GM12878 (cell line): Measurements from ENCODE around the gene EFHD2. TPM values are rescaled to one million over a fixed set of nuclear protein-coding genes. Genes with fewer than 3 reads are reported as not detected.
A peak's percentile ranks its signal among the peaks of the same experiment; 100 is the strongest.
"Not testable (repeated sequence)": the region's sequence is repeated elsewhere in the genome, so short reads cannot be mapped to it uniquely, and the experiment has no call there.

ENCODE experiments used
- ATAC-seq: fragments of 200-7000 bp; cut with Tn5 transposase; 3 replicates; pipeline ENCODE4 v1.9.1; 2020; ENCODE audit warnings: mild to moderate bottlenecking, moderate library complexity
- BruUV-seq: library from RNA; stranded (reverse); fragments of 400-500 nt; replicated peaks from 2 replicates; lab custom pipeline; 2021; lab: Mats Ljungman, UMichigan
- CTCF ChIA-PET: fragments of 300-600 bp; sonication (Branson Sonifier 250); formaldehyde crosslinking; extraction: SDS; loops from one replicate; lab custom pipeline; 2021; ENCODE audit warnings: inconsistent platforms; lab: Yijun Ruan, JAX
- POLR2A ChIA-PET: fragments of 350-600 bp; formaldehyde crosslinking; extraction: SDS; loops from one replicate; lab custom pipeline; 2021; ENCODE audit warnings: inconsistent platforms; lab: Charles Lee
- RAD21 ChIA-PET: fragments of 300-600 bp; sonication (Branson Sonifier 250); formaldehyde crosslinking; loops from one replicate; lab custom pipeline; 2023; ENCODE audit warnings: antibody characterized with exemption; ENCODE audit not compliant: unreplicated experiment; lab: Charles Lee
- SMC1A ChIA-PET: fragments of 300-600 bp; sonication (Branson Sonifier 250); formaldehyde crosslinking; loops from one replicate; lab custom pipeline; 2023; ENCODE audit not compliant: unreplicated experiment, uncharacterized antibody; lab: Charles Lee
- DNase-seq: peaks from one replicate; pipeline ENCODE4 v3.0.0-alpha.2; 2011; ENCODE audit warnings: low read depth, low spot score
- FAIRE-seq: peaks from 3 replicates; lab custom pipeline; 2011; peaks lifted over from hg19 to GRCh38; lab: Jason Lieb, UNC
- H2AFZ ChIP-seq: 2 replicates; pipeline ENCODE4 v1.6.0; 2011; ENCODE audit warnings: low read depth, low read length, control low read depth; ENCODE audit not compliant: control insufficient read depth
- H3K27ac ChIP-seq: 2 replicates; pipeline ENCODE4 v1.5.1; 2011; ENCODE audit warnings: control low read depth; ENCODE audit not compliant: control insufficient read depth, insufficient read depth
- H3K27me3 ChIP-seq, 2 experiments: replicated peaks in 1 of 2; 2 replicates each; pipeline versions ENCODE4 v1.6.0 to v1.6.1; 2011; ENCODE audit warnings: low read length in 1 of 2; ENCODE audit not compliant: control insufficient read depth in 2 of 2, insufficient read depth in 2 of 2
- H3K36me3 ChIP-seq, 2 experiments: 2 replicates each; pipeline ENCODE4 v1.5.1; 2011; ENCODE audit warnings: low read length in 1 of 2; ENCODE audit not compliant: control insufficient read depth in 2 of 2, insufficient read depth in 2 of 2
- H3K4me1 ChIP-seq: 2 replicates; pipeline ENCODE4 v1.6.1; 2011; ENCODE audit warnings: mild to moderate bottlenecking, low read length, moderate library complexity, mixed read lengths; ENCODE audit not compliant: control insufficient read depth, insufficient read depth
- H3K4me2 ChIP-seq: 2 replicates; pipeline ENCODE4 v1.6.0; 2011; ENCODE audit warnings: control low read depth; ENCODE audit not compliant: control insufficient read depth, insufficient read depth
- H3K4me3 ChIP-seq: fragments of 200-600 bp; sonication (generic); 2 replicates; pipeline ENCODE4 v1.5.1; 2016
- H3K79me2 ChIP-seq: 2 replicates; pipeline ENCODE4 v1.6.0; 2011; ENCODE audit warnings: low read length; ENCODE audit not compliant: control insufficient read depth, insufficient read depth
- H3K9ac ChIP-seq: 2 replicates; pipeline ENCODE4 v1.8.0; 2011; ENCODE audit warnings: low read length, control low read depth, mixed read lengths; ENCODE audit not compliant: control insufficient read depth, insufficient read depth
- H3K9me3 ChIP-seq: replicated peaks from 3 replicates; pipeline ENCODE4 v1.5.1; 2011; ENCODE audit warnings: mild to moderate bottlenecking, low read length; ENCODE audit not compliant: control insufficient read depth, insufficient read depth
- H4K20me1 ChIP-seq: 2 replicates; pipeline ENCODE4 v1.6.0; 2011; ENCODE audit not compliant: control insufficient read depth, insufficient read depth
- NFYB ChIP-seq: IDR thresholded peaks from 2 replicates; pipeline ENCODE4 v1.6.1; 2011; ENCODE audit warnings: low read depth, mild to moderate bottlenecking, low read length, improper control_type of control experiment, moderate library complexity; ENCODE audit not compliant: insufficient read depth
- RB1 ChIP-seq: fragments of 450-650 bp; formaldehyde crosslinking; IDR thresholded peaks from 2 replicates; pipeline ENCODE4 v1.6.1; 2017; ENCODE audit warnings: mild to moderate bottlenecking, borderline replicate concordance
- WGBS: methylation state at CpG from one replicate; pipeline ENCODE4 v1.1.6; 2016; ENCODE audit warnings: low lambda C conversion rate; ENCODE audit not compliant: insufficient replicate concordance, insufficient coverage; ENCODE audit errors: missing lambda C conversion rate; 5-methylcytosine and 5-hydroxymethylcytosine counted together
- in situ Hi-C: fragments of 300-500 bp; cut with MboI; formaldehyde crosslinking; loops from 9 replicates; pipeline ENCODE4 v1.14.3; 2018; ENCODE audit warnings: mixed read lengths
- intact Hi-C: fragments of 100-400 bp; cut with micrococcal nuclease; formaldehyde crosslinking; loops from one replicate; pipeline ENCODE4 v1.14.2; 2022; ENCODE audit not compliant: unreplicated experiment
- polyA plus RNA-seq, 11 experiments: library from polyadenylated mRNA; depleted of rRNA in 4 of 11; unstranded in 6 of 11; stranded (reverse) in 5 of 11; fragments of >200 nt; fragmentation: Nextera tagmentation in 4 of 11; fragmentation: Illumina TruSeq in 1 of 11; extraction: Ambion mirVana in 4 of 11; extraction: Trizol in 1 of 11; gene quantifications; 1 replicate in 1 of 11; 2 replicates in 10 of 11; pipeline versions ENCODE4 v1.2.1 to v1.2.3, GENCODE V29; 2011 to 2016; ENCODE audit warnings: inconsistent platforms in 2 of 11, missing spikeins in 2 of 11, low read depth in 1 of 11
- total RNA-seq, 4 experiments: library from RNA; depleted of rRNA in 3 of 4; stranded (reverse); fragments of >200 nt in 3 of 4; fragmentation: Illumina TruSeq in 1 of 4; extraction: Trizol in 1 of 4; gene quantifications; 2 replicates each; pipeline versions ENCODE4 v1.2.1 to v1.2.3, GENCODE V29; 2013 to 2021

Gene EFHD2
- total and polyA plus RNA-seq, 10 of the 15 experiments (the other 5 are each of a cell fraction or from before 2014, with no cell fraction given) = 4.0 to 114 (median 66.1) TPM

DNA sequence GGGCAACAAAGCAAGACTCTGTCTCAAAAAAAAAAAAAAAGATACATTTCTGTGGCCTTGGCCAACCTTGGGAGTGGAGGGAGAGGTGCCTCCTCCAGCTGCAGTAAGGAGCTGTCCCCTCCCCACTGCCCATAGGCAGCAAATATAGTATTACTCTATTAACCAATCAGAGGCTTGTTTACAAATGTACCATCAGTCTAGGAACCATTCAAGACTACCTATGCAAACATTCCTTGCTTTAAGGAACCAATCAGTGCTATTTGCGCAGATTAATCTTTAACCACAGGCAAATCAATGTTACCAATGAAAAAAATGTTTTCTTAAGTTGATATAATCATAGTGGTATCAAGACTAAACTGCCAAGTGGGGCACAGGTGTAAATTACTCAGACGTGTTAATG is 47.9 kb downstream of the EFHD2 start:
- ChIA-PET SMC1A (no interaction called here), CTCF (interaction anchor here (0.6 kb wide), 1 partner anchor 90 kb away, joined by 4 read pairs; no protein-coding TSS in a partner anchor), RAD21 (no interaction called here), POLR2A (no interaction called here)
- H3K4me2 ChIP-seq = no peak overlapping the region
- no peaks in the 10 kb centered on the region for H3K36me3 ChIP-seq
- H2AFZ ChIP-seq = no peak overlapping the region
- ATAC-seq (no peak), DNase-seq (no peak), FAIRE-seq (no peak)
- no peaks in the 10 kb centered on the region for H3K9me3 ChIP-seq
- WGBS = 49% methylated on average over 2 of the region's 2 CpGs
- in situ Hi-C loops = no loop called here
- H3K4me1 ChIP-seq = peaks cover 4% of the 10 kb centered on the region
- H3K9ac ChIP-seq = no peak overlapping the region
- no peak overlapping the region for H3K4me3 ChIP-seq
- no peaks in the 10 kb centered on the region for H3K79me2 ChIP-seq
- BruUV-seq = no TSS peak
- intact Hi-C loops = no loop called here
- H4K20me1 ChIP-seq = no peaks in the 10 kb centered on the region
- TF ChIP-seq RB1 (no peak), NFYB (peak; percentile 73)
- no peaks in the 10 kb centered on the region; a peak in 1 of 4 replicates for H3K27me3 ChIP-seq
- no peak overlapping the region for H3K27ac ChIP-seq

DNA sequence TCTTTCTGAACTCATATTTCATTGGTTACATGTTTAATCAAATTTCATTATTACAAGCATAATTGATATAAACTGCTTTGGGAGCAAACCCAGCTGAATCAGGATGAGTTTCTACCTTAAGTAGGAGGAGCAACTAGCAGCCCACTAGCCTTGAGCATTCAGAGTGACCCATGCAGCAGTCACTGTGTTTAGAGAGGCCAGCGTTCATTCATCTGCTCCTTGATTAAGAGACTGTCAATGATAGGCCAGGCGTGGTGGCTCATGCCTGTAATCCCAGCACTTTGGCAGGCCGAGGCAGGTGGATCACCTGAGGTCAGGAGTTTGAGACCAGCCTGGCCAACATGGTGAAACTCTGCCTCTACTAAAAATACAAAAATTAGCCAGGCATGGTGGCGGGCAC is 48.7 kb downstream of the EFHD2 start:
- H3K4me1 ChIP-seq, intact Hi-C loops, BruUV-seq, H2AFZ ChIP-seq, H3K79me2 ChIP-seq, H3K9me3 ChIP-seq, H4K20me1 ChIP-seq, POLR2A ChIA-PET, H3K4me3 ChIP-seq, RAD21 ChIA-PET, H3K4me2 ChIP-seq, SMC1A ChIA-PET, CTCF ChIA-PET, H3K27me3 ChIP-seq, ATAC-seq, H3K27ac ChIP-seq, H3K36me3 ChIP-seq, FAIRE-seq, in situ Hi-C loops, H3K9ac ChIP-seq, DNase-seq: not testable (repeated sequence)
- WGBS = 49% methylated on average over 4 of the region's 4 CpGs
